IMR-90 (cell line): ENCODE data around the gene SPRED3. TPM values are rescaled to one million over a fixed set of nuclear protein-coding genes. Genes with fewer than 3 reads are reported as not detected.
A peak's percentile ranks its signal among the peaks of the same experiment; 100 is the strongest.

Experiments used
- ATAC-seq: fragments of 200-7000 bp; cut with Tn5 transposase; 2 replicates; pipeline ENCODE4 v1.9.1; 2020; ENCODE audit warnings: low read depth, mild to moderate bottlenecking, moderate library complexity
- BruUV-seq: library from RNA; stranded (reverse); fragments of 400-500 nt; replicated peaks from 2 replicates; lab custom pipeline; 2021; lab: Mats Ljungman, UMichigan
- CTCF ChIA-PET: fragments of 300-600 bp; formaldehyde crosslinking; extraction: SDS; loops from one replicate; lab custom pipeline; 2021; ENCODE audit warnings: antibody characterized with exemption; lab: Yijun Ruan, JAX
- POLR2A ChIA-PET: fragments of 300-600 bp; sonication (Branson Sonifier 250); formaldehyde crosslinking; loops from one replicate; lab custom pipeline; 2022; ENCODE audit warnings: antibody characterized with exemption; ENCODE audit not compliant: unreplicated experiment; lab: Charles Lee
- DNase-seq: peaks from one replicate; pipeline ENCODE4 v3.0.0; 2013
- H2AFZ ChIP-seq: replicated peaks from 2 replicates; pipeline ENCODE3; 2013; ENCODE audit warnings: low read length, mild to moderate bottlenecking; ENCODE audit not compliant: poor library complexity
- H2AK5ac ChIP-seq: 2 replicates; pipeline ENCODE4 v1.6.1; 2013; ENCODE audit warnings: low read depth, low read length, inconsistent platforms
- H2AK9ac ChIP-seq: replicated peaks from 2 replicates; pipeline ENCODE3; 2013; ENCODE audit warnings: mild to moderate bottlenecking, low read depth, low read length, moderate library complexity; ENCODE audit not compliant: poor library complexity
- H2BK120ac ChIP-seq: 2 replicates; pipeline ENCODE4 v1.6.1; 2013; ENCODE audit warnings: low read depth, low read length, inconsistent platforms
- H2BK15ac ChIP-seq: 3 replicates; pipeline ENCODE4 v1.6.1; 2013; ENCODE audit warnings: low read depth, low read length, inconsistent platforms
- H2BK20ac ChIP-seq: 2 replicates; pipeline ENCODE4 v1.6.1; 2013; ENCODE audit warnings: low read depth, mild to moderate bottlenecking, inconsistent platforms, low read length, moderate library complexity
- H2BK5ac ChIP-seq: 2 replicates; pipeline ENCODE4 v1.6.1; 2013; ENCODE audit warnings: mild to moderate bottlenecking, low read depth, low read length, inconsistent platforms; ENCODE audit not compliant: poor library complexity, severe bottlenecking
- H3K14ac ChIP-seq: replicated peaks from 2 replicates; pipeline ENCODE4 v1.6.1; 2013; ENCODE audit warnings: low read depth, low read length, inconsistent platforms
- H3K18ac ChIP-seq: 2 replicates; pipeline ENCODE4 v1.6.1; 2013; ENCODE audit warnings: low read depth, low read length, control low read depth
- H3K23ac ChIP-seq: 2 replicates; pipeline ENCODE4 v1.6.1; 2013; ENCODE audit warnings: low read depth, low read length, inconsistent platforms
- H3K27ac ChIP-seq: 2 replicates; pipeline ENCODE4 v1.5.1; 2013; ENCODE audit warnings: mild to moderate bottlenecking, control low read depth, low read length; ENCODE audit not compliant: insufficient read depth
- H3K27me3 ChIP-seq: 2 replicates; pipeline ENCODE4 v1.6.1; 2013; ENCODE audit warnings: low read length; ENCODE audit not compliant: control insufficient read depth, insufficient read depth
- H3K36me3 ChIP-seq: 2 replicates; pipeline ENCODE4 v1.6.1; 2013; ENCODE audit warnings: low read length, mixed read lengths; ENCODE audit not compliant: control insufficient read depth, insufficient read depth
- H3K4ac ChIP-seq: 2 replicates; pipeline ENCODE4 v1.6.1; 2013; ENCODE audit warnings: low read depth, low read length, inconsistent platforms
- H3K4me1 ChIP-seq: 2 replicates; pipeline ENCODE4 v1.6.1; 2013; ENCODE audit warnings: low read length, mixed read lengths; ENCODE audit not compliant: control insufficient read depth, insufficient read depth
- H3K4me2 ChIP-seq: 2 replicates; pipeline ENCODE4 v1.6.1; 2013; ENCODE audit warnings: low read depth, mild to moderate bottlenecking, control low read depth, low read length, moderate library complexity
- H3K4me3 ChIP-seq: 2 replicates; pipeline ENCODE4 v1.5.1; 2013; ENCODE audit warnings: low read depth, mild to moderate bottlenecking, control low read depth, low read length, moderate library complexity; ENCODE audit not compliant: insufficient read depth
- H3K56ac ChIP-seq: 2 replicates; pipeline ENCODE4 v1.6.1; 2013; ENCODE audit warnings: low read length, inconsistent platforms; ENCODE audit not compliant: insufficient read depth; ENCODE audit errors: extremely low read depth
- H3K79me1 ChIP-seq, 2 experiments: 2 replicates each; pipeline ENCODE4 v1.6.1; 2013; ENCODE audit warnings: low read length in 2 of 2, inconsistent platforms in 1 of 2, low read depth in 1 of 2
- H3K9ac ChIP-seq: 2 replicates; pipeline ENCODE4 v1.6.1; 2013; ENCODE audit warnings: low read depth, low read length, control low read depth
- H3K9me1 ChIP-seq: 2 replicates; pipeline ENCODE4 v1.6.1; 2013; ENCODE audit warnings: low read length, inconsistent platforms; ENCODE audit not compliant: insufficient read depth
- H3K9me3 ChIP-seq: 2 replicates; pipeline ENCODE4 v1.6.1; 2013; ENCODE audit warnings: low read length; ENCODE audit not compliant: control insufficient read depth, insufficient read depth
- H4K20me1 ChIP-seq: 2 replicates; pipeline ENCODE4 v1.6.1; 2013; ENCODE audit warnings: low read length, inconsistent platforms; ENCODE audit not compliant: insufficient read depth
- H4K5ac ChIP-seq: 2 replicates; pipeline ENCODE4 v1.6.1; 2013; ENCODE audit warnings: mild to moderate bottlenecking, low read depth, low read length, control low read depth
- H4K8ac ChIP-seq, 2 experiments: 2 replicates each; pipeline ENCODE4 v1.6.1; 2013; ENCODE audit warnings: low read depth in 2 of 2, low read length in 2 of 2, control low read depth in 1 of 2, inconsistent platforms in 1 of 2
- H4K91ac ChIP-seq: 2 replicates; pipeline ENCODE4 v1.6.1; 2013; ENCODE audit warnings: low read depth, low read length, inconsistent platforms; ENCODE audit not compliant: insufficient read depth
- CHD1 ChIP-seq: IDR thresholded peaks from 2 replicates; pipeline ENCODE4 v1.6.1; 2012; ENCODE audit warnings: low read depth, low read length, improper control_type of control experiment
- CTCF ChIP-seq: conservative IDR thresholded peaks from 2 replicates; pipeline ENCODE4 v1.5.1; 2012; ENCODE audit warnings: mild to moderate bottlenecking, low read depth, low read length, improper control_type of control experiment
- ELK1 ChIP-seq: fragments of 150-350 bp; IDR thresholded peaks from 2 replicates; pipeline ENCODE4 v1.6.1; 2016; ENCODE audit warnings: low read depth, mild to moderate bottlenecking, low read length, moderate library complexity, borderline replicate concordance
- FOS ChIP-seq: fragments of 150-350 bp; IDR thresholded peaks from 2 replicates; pipeline ENCODE4 v1.6.1; 2016; ENCODE audit warnings: low read depth, low read length
- MAFK ChIP-seq: IDR thresholded peaks from 2 replicates; pipeline ENCODE4 v1.6.1; 2012; ENCODE audit warnings: low read depth, low read length, improper control_type of control experiment
- MAZ ChIP-seq: IDR thresholded peaks from 2 replicates; pipeline ENCODE4 v1.6.1; 2012; ENCODE audit warnings: low read depth, mild to moderate bottlenecking, low read length, improper control_type of control experiment, moderate library complexity, borderline replicate concordance
- MXI1 ChIP-seq: IDR thresholded peaks from 2 replicates; pipeline ENCODE4 v1.6.1; 2012; ENCODE audit warnings: low read depth, mild to moderate bottlenecking, low read length, moderate library complexity, borderline replicate concordance
- NFE2L2 ChIP-seq: fragments of 150-350 bp; IDR thresholded peaks from 2 replicates; pipeline ENCODE4 v1.6.1; 2016; ENCODE audit warnings: low read depth, mild to moderate bottlenecking, low read length
- POLR2A ChIP-seq: IDR thresholded peaks from 2 replicates; pipeline ENCODE4 v1.6.1; 2012; ENCODE audit warnings: mild to moderate bottlenecking, low read depth, low read length
- RAD21 ChIP-seq: IDR thresholded peaks from 2 replicates; pipeline ENCODE4 v1.6.1; 2012; ENCODE audit warnings: low read length, improper control_type of control experiment
- RCOR1 ChIP-seq: IDR thresholded peaks from 2 replicates; pipeline ENCODE4 v1.6.1; 2012; ENCODE audit warnings: mild to moderate bottlenecking, low read length, improper control_type of control experiment; ENCODE audit not compliant: insufficient replicate concordance
- RFX5 ChIP-seq: IDR thresholded peaks from 2 replicates; pipeline ENCODE4 v1.8.0; 2012; ENCODE audit warnings: low read depth, mild to moderate bottlenecking, low read length, moderate library complexity
- SMC3 ChIP-seq: fragments of 150-350 bp; IDR thresholded peaks from 2 replicates; pipeline ENCODE4 v1.6.1; 2016; ENCODE audit warnings: low read depth, mild to moderate bottlenecking, antibody characterized with exemption, low read length, moderate library complexity
- whole genome bisulfite sequencing, 2 experiments: methylation state at CpG; one replicate each; pipeline versions ENCODE4 v1.1.5 to v1.1.7; 2013; ENCODE audit warnings: missing lambda C conversion rate in 2 of 2; ENCODE audit not compliant: insufficient read length in 1 of 2; ENCODE audit errors: extremely low coverage in 2 of 2; 5-methylcytosine and 5-hydroxymethylcytosine counted together
- dilution Hi-C: fragments of 300-500 bp; cut with HindIII; formaldehyde crosslinking; loops from one replicate; pipeline ENCODE4 v1.14.3; 2018; ENCODE audit warnings: low sequenced_read_pairs; ENCODE audit not compliant: unreplicated experiment
- in situ Hi-C: fragments of 300-500 bp; cut with MboI; formaldehyde crosslinking; loops from 3 replicates; pipeline ENCODE4 v1.14.3; 2019; ENCODE audit warnings: low sequenced_read_pairs, inconsistent platforms, mixed read lengths
- intact Hi-C: fragments of 100-400 bp; cut with micrococcal nuclease; formaldehyde crosslinking; loops from 2 replicates; pipeline ENCODE4 v1.10.0; 2022
- polyA plus RNA-seq, 3 experiments: library from polyadenylated mRNA; depleted of rRNA; stranded (reverse); fragments of >200 nt; gene quantifications; 2 replicates each; pipeline ENCODE4 v1.2.3, GENCODE V29; 2012; ENCODE audit warnings: low replicate concordance in 1 of 3
- total RNA-seq: library from RNA; depleted of rRNA; stranded (reverse); fragments of >200 nt; gene quantifications from 2 replicates; pipeline ENCODE4 v1.2.3, GENCODE V29; 2012
- TF ChIP-seq, protein P1 (sequence below): fragments of 150-350 bp; IDR thresholded peaks from 2 replicates; pipeline ENCODE4 v1.6.1; 2017; ENCODE audit warnings: mild to moderate bottlenecking, antibody characterized with exemption, low read length, low read depth

Gene SPRED3
- total and polyA plus RNA-seq, 2 of the 4 experiments (the other 2 are of a cell fraction): 0.90 to 7.9 TPM

DNA sequence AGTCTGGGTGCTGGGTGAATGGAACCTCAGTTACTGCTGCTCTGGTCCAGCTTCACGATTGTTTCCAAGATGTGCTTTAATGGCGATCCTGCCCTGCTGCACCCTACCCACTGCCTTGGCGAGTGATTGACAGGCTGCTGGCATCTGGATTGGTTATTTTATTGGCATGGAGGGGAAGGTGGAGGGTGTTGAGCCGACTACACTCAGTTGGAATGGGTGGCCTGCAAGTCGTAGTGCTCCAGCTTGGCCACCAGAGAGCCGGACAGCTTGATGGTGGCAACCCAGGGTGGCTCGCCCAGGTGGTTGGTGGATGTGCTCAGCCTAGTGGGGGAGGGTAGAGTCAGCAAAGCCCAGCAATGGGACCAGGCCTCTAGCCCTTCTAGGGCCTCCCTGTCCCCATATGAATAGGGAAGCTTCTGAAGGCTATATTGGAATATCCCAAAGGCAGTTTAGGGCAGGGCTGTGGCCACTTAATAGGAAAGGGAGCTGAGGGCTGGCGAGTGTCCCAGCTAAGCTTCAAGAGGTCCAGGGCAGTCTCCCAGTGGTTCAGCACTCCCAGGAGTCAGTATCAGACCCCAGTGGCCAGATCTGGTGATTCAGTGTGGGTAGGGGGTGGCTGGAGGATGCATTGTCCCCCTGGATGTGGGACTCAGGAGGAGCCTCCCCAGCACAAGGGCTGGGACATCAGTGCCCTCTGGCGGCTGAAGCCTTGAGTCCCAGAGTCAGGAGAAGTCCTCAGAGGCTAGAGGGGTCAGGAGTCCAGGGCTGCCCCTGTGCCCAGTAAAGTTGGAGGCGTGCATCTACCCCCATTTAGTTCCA is 4.1 kb upstream of the SPRED3 start:
- Histone ChIP-seq H3K79me1 (peaks cover 13 to 52% of the 10 kb centered on the region in 2 experiments; a peak in 3 of 4 replicates), H4K5ac (no peak overlapping the region), H2BK5ac (no peak overlapping the region), H3K27me3 (no peaks in the 10 kb centered on the region), H3K14ac (no peak overlapping the region), H3K4me3 (no peak overlapping the region), H4K8ac (no peak overlapping the region), H3K9me3 (no peaks in the 10 kb centered on the region), H2AFZ (no peak overlapping the region), H3K27ac (no peak overlapping the region), H2AK9ac (no peak overlapping the region), H3K36me3 (peaks cover 46% of the 10 kb centered on the region), H4K20me1 (peaks cover 27% of the 10 kb centered on the region), H4K91ac (no peak overlapping the region), H2BK15ac (no peak overlapping the region), H2AK5ac (no peak overlapping the region), H3K23ac (no peak overlapping the region), H3K9ac (no peak overlapping the region), H3K4me1 (no peaks in the 10 kb centered on the region), H3K56ac (no peak overlapping the region), H2BK20ac (no peak overlapping the region), H3K18ac (no peak overlapping the region), H3K4me2 (no peak overlapping the region), H3K9me1 (peaks cover 10% of the 10 kb centered on the region), H3K4ac (no peak overlapping the region), H2BK120ac (no peak overlapping the region)
- intact Hi-C loops: loop anchor here (5.0 kb wide), 1 partner anchor 152 kb away; no protein-coding TSS in a partner anchor
- POLR2A ChIA-PET: no interaction called here
- no TSS peak for BruUV-seq
- in situ Hi-C loops: no loop called here
- WGBS, 2 experiments: 100% methylated on average over 2 of the region's 10 CpGs; no CpG with 5 or more reads in 1 of the 2 experiments
- DNase-seq (no peak), ATAC-seq (no peak)
- dilution Hi-C loops: no loop called here
- CTCF ChIA-PET: interaction anchor here (1.9 kb wide), 1 partner anchor 8 kb away, joined by 5 read pairs; no protein-coding TSS in a partner anchor
- TF ChIP-seq NFE2L2: no peak
- no peak for TF ChIP-seq FOS
- TF ChIP-seq CTCF: 0 out of 2 replicates have a peak, but pooled peaks have one; percentile 32
- no peak for TF ChIP-seq MAZ
- no peak for TF ChIP-seq RFX5
- no peak for TF ChIP-seq SMC3
- no peak for TF ChIP-seq MAFK
- no peak for TF ChIP-seq POLR2A
- TF ChIP-seq CHD1: no peak
- TF ChIP-seq, protein P1, sequence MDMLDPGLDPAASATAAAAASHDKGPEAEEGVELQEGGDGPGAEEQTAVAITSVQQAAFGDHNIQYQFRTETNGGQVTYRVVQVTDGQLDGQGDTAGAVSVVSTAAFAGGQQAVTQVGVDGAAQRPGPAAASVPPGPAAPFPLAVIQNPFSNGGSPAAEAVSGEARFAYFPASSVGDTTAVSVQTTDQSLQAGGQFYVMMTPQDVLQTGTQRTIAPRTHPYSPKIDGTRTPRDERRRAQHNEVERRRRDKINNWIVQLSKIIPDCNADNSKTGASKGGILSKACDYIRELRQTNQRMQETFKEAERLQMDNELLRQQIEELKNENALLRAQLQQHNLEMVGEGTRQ: no peak
- peak; percentile 38 for TF ChIP-seq RAD21
- TF ChIP-seq MXI1: no peak
- no peak for TF ChIP-seq RCOR1
- no peak for TF ChIP-seq ELK1
